ENCODE results near the gene TANGO2. TPM values are rescaled to one million over a fixed set of nuclear protein-coding genes. Genes with fewer than 3 reads are reported as not detected.

TANGO2 gene
- total and polyA plus RNA-seq, 2 experiments from 2014 or later, result 27.3 to 45.0 TPM

- Histone ChIP-seq H3K36me3 (ENCODE audit: low read depth) (peaks cover 71% of the 10 kb centered on the region), H3K4me1 (ENCODE audit: insufficient read depth) (peaks cover 9% of the 10 kb centered on the region), H3K27ac (no peak overlapping the region), H3K9me3 (ENCODE audit: low read depth) (no peaks in the 10 kb centered on the region), H3K4me3 (no peak overlapping the region), H3F3A (ENCODE audit: insufficient read depth) (peaks cover 14% of the 10 kb centered on the region), H3K4me2 (ENCODE audit: unreplicated experiment) (no peak overlapping the region), H3K9me2 (ENCODE audit: insufficient read depth) (no peaks in the 10 kb centered on the region), H3K79me2 (ENCODE audit: insufficient read depth) (peaks cover 83% of the 10 kb centered on the region), H3K27me3 (replicated peaks; ENCODE audit: insufficient read depth) (no peaks in the 10 kb centered on the region), H3K9ac (no peak overlapping the region), H2AFZ (no peak overlapping the region), H4K20me1 (ENCODE audit: insufficient read depth) (no peaks in the 10 kb centered on the region; the same call in 1 of the 2 replicates)
- TF ChIP-seq EZH2phosphoT487 (IDR thresholded peaks at IDR 0.05; ENCODE audit: insufficient read depth, low read depth), result no peak
- no peak for DNase-seq
- 97 to 99% methylated on average over 13 of the region's 13 CpGs for WGBS, 2 experiments (ENCODE audit: low coverage in 1 of 2, low lambda C conversion rate in 2 of 2, missing lambda C conversion rate in 2 of 2)
- in situ Hi-C loops (cut with MboI), result no loop called here
Observed at GRCh38 chr22:20093418-20094196, 72.7 kb downstream of the TANGO2 start.

GRCh38 chr22:20094197-20094807 lies 73.4 kb downstream of the TANGO2 start:
- no peak overlapping the region for H3K27ac ChIP-seq
- no peak for TF ChIP-seq EZH2 (IDR thresholded peaks at IDR 0.05; ENCODE audit: insufficient read depth, poor library complexity, severe bottlenecking)
- no peak for TF ChIP-seq EZH2phosphoT487 (IDR thresholded peaks at IDR 0.05; ENCODE audit: insufficient read depth, low read depth)
- WGBS, 2 experiments (ENCODE audit: low coverage in 1 of 2, low lambda C conversion rate in 2 of 2, missing lambda C conversion rate in 2 of 2), result 96 to 97% methylated on average over 15 of the region's 15 CpGs
- H3K9me2 ChIP-seq (ENCODE audit: insufficient read depth), result no peaks in the 10 kb centered on the region
- in situ Hi-C loops (cut with MboI), result no loop called here
- no peak overlapping the region for H3K9ac ChIP-seq
- H3F3A ChIP-seq (ENCODE audit: insufficient read depth), result peaks cover 14% of the 10 kb centered on the region
- peaks cover 9% of the 10 kb centered on the region for H3K4me1 ChIP-seq (ENCODE audit: insufficient read depth)
- no peak for DNase-seq
- H3K36me3 ChIP-seq (ENCODE audit: low read depth), result peaks cover 66% of the 10 kb centered on the region
- H3K9me3 ChIP-seq (ENCODE audit: low read depth), result no peaks in the 10 kb centered on the region
- H2AFZ ChIP-seq, result no peak overlapping the region
- H3K4me3 ChIP-seq, result no peak overlapping the region
- H3K4me2 ChIP-seq (ENCODE audit: unreplicated experiment), result no peak overlapping the region
- no peaks in the 10 kb centered on the region for H3K27me3 ChIP-seq (replicated peaks; ENCODE audit: insufficient read depth)
- peaks cover 83% of the 10 kb centered on the region for H3K79me2 ChIP-seq (ENCODE audit: insufficient read depth)
- H4K20me1 ChIP-seq (ENCODE audit: insufficient read depth), result no peaks in the 10 kb centered on the region

GRCh38 chr22:20095521-20095920 lies 74.6 kb downstream of the TANGO2 start:
- TF ChIP-seq EZH2phosphoT487 (IDR thresholded peaks at IDR 0.05; ENCODE audit: insufficient read depth, low read depth), result no peak
- TF ChIP-seq EZH2 (IDR thresholded peaks at IDR 0.05; ENCODE audit: insufficient read depth, poor library complexity, severe bottlenecking), result no peak
- in situ Hi-C loops (cut with MboI), result no loop called here
- no peak overlapping the region for H3K4me3 ChIP-seq
- no peak overlapping the region for H3K9ac ChIP-seq
- no peak overlapping the region for H3K27ac ChIP-seq
- no peaks in the 10 kb centered on the region for H3K27me3 ChIP-seq (replicated peaks; ENCODE audit: insufficient read depth)
- H4K20me1 ChIP-seq (ENCODE audit: insufficient read depth), result no peaks in the 10 kb centered on the region
- no peaks in the 10 kb centered on the region for H3K9me2 ChIP-seq (ENCODE audit: insufficient read depth)
- peaks cover 3% of the 10 kb centered on the region for H3K4me1 ChIP-seq (ENCODE audit: insufficient read depth)
- peaks cover 56% of the 10 kb centered on the region for H3K36me3 ChIP-seq (ENCODE audit: low read depth)
- H3K79me2 ChIP-seq (ENCODE audit: insufficient read depth), result peaks cover 88% of the 10 kb centered on the region
- 99 to 100% methylated on average over 4 of the region's 4 CpGs for WGBS, 2 experiments (ENCODE audit: low coverage in 1 of 2, low lambda C conversion rate in 2 of 2, missing lambda C conversion rate in 2 of 2)
- H3K9me3 ChIP-seq (ENCODE audit: low read depth), result no peaks in the 10 kb centered on the region
- DNase-seq, result no peak
- H3K4me2 ChIP-seq (ENCODE audit: unreplicated experiment), result no peak overlapping the region
- no peak overlapping the region for H2AFZ ChIP-seq
- H3F3A ChIP-seq (ENCODE audit: insufficient read depth), result peaks cover 9% of the 10 kb centered on the region; the same call in 1 of the 2 replicates

GRCh38 chr22:20096574-20097420 lies 75.9 kb downstream of the TANGO2 start:
- no peak for TF ChIP-seq EZH2phosphoT487 (IDR thresholded peaks at IDR 0.05; ENCODE audit: insufficient read depth, low read depth)
- TF ChIP-seq EZH2 (IDR thresholded peaks at IDR 0.05; ENCODE audit: insufficient read depth, poor library complexity, severe bottlenecking), result no peak
- WGBS, 2 experiments (ENCODE audit: low coverage in 1 of 2, low lambda C conversion rate in 2 of 2, missing lambda C conversion rate in 2 of 2), result 97 to 98% methylated on average over 2 of the region's 2 CpGs

More at GRCh38 chr22:20096574-20097420, 75.9 kb downstream of the TANGO2 start:
- no peak for DNase-seq
- Histone ChIP-seq H3K79me2 (ENCODE audit: insufficient read depth) (peaks cover 88% of the 10 kb centered on the region), H3K36me3 (ENCODE audit: low read depth) (peaks cover 52% of the 10 kb centered on the region), H3K4me3 (no peak overlapping the region), H3K9me3 (ENCODE audit: low read depth) (no peaks in the 10 kb centered on the region), H3K4me2 (ENCODE audit: unreplicated experiment) (no peak overlapping the region), H3K4me1 (ENCODE audit: insufficient read depth) (no peaks in the 10 kb centered on the region), H3F3A (ENCODE audit: insufficient read depth) (peaks cover 9% of the 10 kb centered on the region; the same call in 1 of the 2 replicates), H3K27me3 (replicated peaks; ENCODE audit: insufficient read depth) (no peaks in the 10 kb centered on the region), H3K9me2 (ENCODE audit: insufficient read depth) (no peaks in the 10 kb centered on the region), H3K27ac (no peak overlapping the region), H4K20me1 (ENCODE audit: insufficient read depth) (no peaks in the 10 kb centered on the region), H3K9ac (no peak overlapping the region), H2AFZ (no peak overlapping the region)
- in situ Hi-C loops (cut with MboI), result no loop called here

Data from GM23248 (cell line).